Sigmoid colon (tissue), 4 donors: ENCODE results near the gene HRK.

Source experiments
- EP300 ChIP-seq, 4 donors: sonication (generic); formaldehyde crosslinking; IDR thresholded peaks; one replicate each; pipeline ENCODE4 v1.6.1; 2017; ENCODE audit warnings: antibody characterized with exemption in 4 of 4
- POLR2A ChIP-seq, 2 donors: fragments of 450-650 bp; IDR thresholded peaks; one replicate each; pipeline ENCODE4 v1.6.1; 2016; ENCODE audit warnings: antibody characterized with exemption in 2 of 2, mild to moderate bottlenecking in 2 of 2, moderate library complexity in 2 of 2
- POLR2AphosphoS5 ChIP-seq, 4 donors: sonication (generic); formaldehyde crosslinking; IDR thresholded peaks; one replicate each; pipeline ENCODE4 v1.6.1; 2017; ENCODE audit warnings: antibody characterized with exemption in 4 of 4
- TF ChIP-seq, protein P1 (sequence below), 4 experiments: fragments of 450-650 bp in 3 of 4; fragments of 200-600 bp in 1 of 4; IDR thresholded peaks; one replicate each; pipeline ENCODE4 v1.5.1; 2016 to 2019; ENCODE audit warnings: antibody characterized with exemption in 4 of 4, mild to moderate bottlenecking in 3 of 4, moderate library complexity in 2 of 4

DNA sequence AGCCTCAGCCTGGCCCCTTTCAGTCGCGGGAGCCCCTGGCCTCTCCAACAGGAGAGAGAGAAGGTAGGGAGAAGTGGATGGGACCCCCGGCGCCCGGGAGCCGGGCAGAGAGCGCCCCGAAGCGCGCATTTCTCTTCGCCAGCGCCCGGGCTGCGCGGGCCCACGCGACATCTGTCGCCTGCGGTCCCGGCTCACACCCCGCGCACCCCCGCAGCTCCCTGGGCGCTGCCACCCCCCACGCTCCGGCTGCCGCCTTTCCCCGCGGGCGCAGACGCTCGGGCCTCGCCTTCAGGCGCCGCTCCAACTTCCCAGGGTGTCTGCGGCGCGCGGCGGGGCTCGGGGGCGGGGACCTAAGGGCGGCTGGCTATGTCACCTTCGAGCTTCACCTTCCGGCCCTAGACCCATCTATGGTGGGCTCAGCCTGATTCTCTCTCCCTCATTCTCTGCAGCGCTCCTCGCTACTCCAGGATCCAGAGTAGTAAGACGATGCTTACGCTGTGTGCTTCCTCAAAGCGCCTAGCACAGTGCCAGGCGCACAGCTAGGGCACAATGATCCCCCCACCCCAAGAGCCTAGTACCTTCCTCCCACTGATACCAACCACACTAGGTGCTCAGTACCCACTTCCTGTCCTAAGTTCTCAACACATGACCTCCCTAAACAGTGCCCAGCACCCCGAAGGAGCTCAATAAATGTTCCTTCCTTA, 1.6 kb downstream of the HRK start:
- TF ChIP-seq POLR2A (IDR thresholded peaks at IDR 0.05) (no peak), POLR2AphosphoS5 (IDR thresholded peaks at IDR 0.05) (no peak), EP300 (IDR thresholded peaks at IDR 0.05) (no peak)
- TF ChIP-seq, protein P1, sequence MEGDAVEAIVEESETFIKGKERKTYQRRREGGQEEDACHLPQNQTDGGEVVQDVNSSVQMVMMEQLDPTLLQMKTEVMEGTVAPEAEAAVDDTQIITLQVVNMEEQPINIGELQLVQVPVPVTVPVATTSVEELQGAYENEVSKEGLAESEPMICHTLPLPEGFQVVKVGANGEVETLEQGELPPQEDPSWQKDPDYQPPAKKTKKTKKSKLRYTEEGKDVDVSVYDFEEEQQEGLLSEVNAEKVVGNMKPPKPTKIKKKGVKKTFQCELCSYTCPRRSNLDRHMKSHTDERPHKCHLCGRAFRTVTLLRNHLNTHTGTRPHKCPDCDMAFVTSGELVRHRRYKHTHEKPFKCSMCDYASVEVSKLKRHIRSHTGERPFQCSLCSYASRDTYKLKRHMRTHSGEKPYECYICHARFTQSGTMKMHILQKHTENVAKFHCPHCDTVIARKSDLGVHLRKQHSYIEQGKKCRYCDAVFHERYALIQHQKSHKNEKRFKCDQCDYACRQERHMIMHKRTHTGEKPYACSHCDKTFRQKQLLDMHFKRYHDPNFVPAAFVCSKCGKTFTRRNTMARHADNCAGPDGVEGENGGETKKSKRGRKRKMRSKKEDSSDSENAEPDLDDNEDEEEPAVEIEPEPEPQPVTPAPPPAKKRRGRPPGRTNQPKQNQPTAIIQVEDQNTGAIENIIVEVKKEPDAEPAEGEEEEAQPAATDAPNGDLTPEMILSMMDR (IDR thresholded peaks at IDR 0.05), result no peak
